T-cell (primary cell): ENCODE measurements around the gene GPR3. TPM values are rescaled to one million over a fixed set of nuclear protein-coding genes. Genes with fewer than 3 reads are reported as not detected.

Experiments used
- ATAC-seq, 4 experiments: fragments of 200-7000 bp in 3 of 4; fragments of 150-1000 bp in 1 of 4; cut with Tn5 transposase; replicated peaks in 1 of 4; 1 replicate in 3 of 4; 2 replicates in 1 of 4; pipeline ENCODE4 v1.10.0; 2021; ENCODE audit warnings: moderate library complexity in 3 of 4, mild to moderate bottlenecking in 2 of 4, moderate number of reproducible peaks in 1 of 4
- CTCF ChIA-PET, 2 donors: fragments of 300-600 bp; sonication (Branson Sonifier 250); formaldehyde crosslinking; loops; one replicate each; lab custom pipeline; 2022; ENCODE audit warnings: antibody characterized with exemption in 2 of 2; lab: Charles Lee
- POLR2A ChIA-PET, 2 donors: fragments of 300-600 bp; sonication (Branson Sonifier 250); formaldehyde crosslinking; loops; one replicate each; lab custom pipeline; 2022; ENCODE audit warnings: antibody characterized with exemption in 2 of 2; lab: Charles Lee
- DNase-seq, 35 experiments: peaks; one replicate each; pipeline versions ENCODE4 v3.0.0 to v3.0.0-alpha.2; 2013 to 2023
- H3K27ac ChIP-seq: one replicate; pipeline ENCODE4 v1.5.1; 2013; ENCODE audit warnings: low read length
- H3K27me3 ChIP-seq, 2 experiments: replicated peaks in 1 of 2; 1 replicate in 1 of 2; 2 replicates in 1 of 2; pipeline versions ENCODE4 v1.6.1 to v1.7.0; 2013; ENCODE audit warnings: low read length in 1 of 2, mixed read lengths in 1 of 2; ENCODE audit not compliant: control insufficient read depth in 2 of 2, insufficient read depth in 2 of 2; ENCODE audit errors: extremely low read depth in 1 of 2
- H3K36me3 ChIP-seq, 2 donors: 1 replicate in 1 of 2; 2 replicates in 1 of 2; pipeline versions ENCODE4 v1.6.1 to v1.7.0; 2013; ENCODE audit warnings: low read length in 1 of 2; ENCODE audit not compliant: control insufficient read depth in 2 of 2, insufficient read depth in 1 of 2; ENCODE audit errors: extremely low read depth in 1 of 2
- H3K4me1 ChIP-seq, 2 experiments: 1 replicate in 1 of 2; 2 replicates in 1 of 2; pipeline versions ENCODE4 v1.6.1 to v1.7.0; 2013; ENCODE audit warnings: low read length in 2 of 2, mixed read lengths in 1 of 2; ENCODE audit not compliant: insufficient read depth in 2 of 2, control insufficient read depth in 1 of 2; ENCODE audit errors: extremely low read depth in 1 of 2
- H3K4me3 ChIP-seq, 2 donors: 1 replicate in 1 of 2; 2 replicates in 1 of 2; pipeline versions ENCODE4 v1.5.1 to v1.7.0; 2013; ENCODE audit warnings: mild to moderate bottlenecking in 2 of 2, low read length in 1 of 2, moderate library complexity in 1 of 2; ENCODE audit not compliant: control insufficient read depth in 1 of 2; ENCODE audit errors: extremely low read depth in 1 of 2
- H3K9me3 ChIP-seq: 2 replicates; pipeline ENCODE4 v1.7.0; 2013
- H3K27ac Mint-ChIP-seq, 2 donors: one replicate each; pipeline ENCODE4 v1.8.0; 2020 to 2021; ENCODE audit warnings: mild to moderate bottlenecking in 2 of 2, mixed read lengths in 2 of 2
- H3K27me3 Mint-ChIP-seq, 2 donors: one replicate each; pipeline ENCODE4 v1.8.0; 2021 to 2022; ENCODE audit warnings: mixed read lengths in 2 of 2
- H3K36me3 Mint-ChIP-seq: one replicate; pipeline ENCODE4 v1.8.0; 2021; ENCODE audit warnings: mixed read lengths
- H3K4me1 Mint-ChIP-seq, 3 donors: one replicate each; pipeline ENCODE4 v1.8.0; 2020 to 2022; ENCODE audit warnings: mixed read lengths in 3 of 3, mild to moderate bottlenecking in 1 of 3
- H3K4me3 Mint-ChIP-seq, 3 donors: one replicate each; pipeline ENCODE4 v1.8.0; 2020 to 2022; ENCODE audit warnings: mild to moderate bottlenecking in 3 of 3, mixed read lengths in 3 of 3, moderate library complexity in 3 of 3
- H3K9me3 Mint-ChIP-seq, 3 donors: one replicate each; pipeline ENCODE4 v1.8.0; 2020 to 2022; ENCODE audit warnings: mixed read lengths in 3 of 3
- WGBS: methylation state at CpG from one replicate; pipeline ENCODE4 v1.1.5; 2013; ENCODE audit warnings: missing lambda C conversion rate; ENCODE audit not compliant: insufficient coverage; 5-methylcytosine and 5-hydroxymethylcytosine counted together
- total RNA-seq, 35 experiments: library from RNA in 6 of 35; stranded (reverse) in 6 of 35; fragments of 120-200 nt in 1 of 35; gene quantifications; one replicate each; pipeline versions ENCODE4 v1.2.1 to v1.2.4 and lab custom pipeline; 2013 to 2026

GPR3 gene
- total RNA-seq, 5 donors from 2014 or later (not counting 1 experiment from before 2014, with no cell fraction given), result 0.21 to 0.35 TPM; not detected in 3

DNA sequence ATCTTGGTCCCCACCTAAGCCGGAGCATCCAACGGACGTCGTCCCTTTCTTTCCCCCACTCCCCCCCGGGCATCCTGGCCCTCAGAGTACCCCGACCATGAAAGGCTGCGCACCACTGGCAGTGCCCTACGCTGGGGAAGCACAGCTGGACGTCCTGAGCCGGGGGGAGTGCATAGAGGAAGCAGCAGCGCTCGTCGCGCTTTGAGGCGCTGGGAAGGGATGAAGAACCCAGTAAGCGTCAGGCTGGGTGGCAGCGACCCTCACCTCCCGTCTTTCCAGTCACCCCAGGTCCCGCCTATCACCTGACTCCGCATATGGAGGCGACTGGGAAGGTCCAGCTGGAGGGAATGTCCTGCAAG lies 31.4 kb upstream of the GPR3 start:
- Histone ChIP-seq H3K4me3 (no peak overlapping the region), H3K36me3 (no peaks in the 10 kb centered on the region), H3K27me3 (no peaks in the 10 kb centered on the region), H3K9me3 (no peaks in the 10 kb centered on the region), H3K27ac (no peak overlapping the region), H3K4me1 (peaks cover 13 to 66% of the 10 kb centered on the region in 2 experiments)
- H3K36me3 Mint-ChIP-seq, result no peaks in the 10 kb centered on the region
- H3K4me1 Mint-ChIP-seq, result peaks cover 46 to 60% (median 52%) of the 10 kb centered on the region in 3 donors
- H3K27me3 Mint-ChIP-seq, result no peaks in the 10 kb centered on the region
- POLR2A ChIA-PET, result interaction anchor here in 1 of 2 donors (0.6 kb wide), 1 partner anchor 897 kb away, joined by 3 read pairs; no protein-coding TSS in a partner anchor
- H3K4me3 Mint-ChIP-seq, result peak overlapping the region; percentile 65 to 75 (median 67)
- H3K9me3 Mint-ChIP-seq, result no peaks in the 10 kb centered on the region
- DNase-seq (no peak), ATAC-seq (no peak)
- H3K27ac Mint-ChIP-seq, result no peak overlapping the region
- WGBS, result 91% methylated on average over 12 of the region's 21 CpGs
- CTCF ChIA-PET, result no interaction called here

DNA sequence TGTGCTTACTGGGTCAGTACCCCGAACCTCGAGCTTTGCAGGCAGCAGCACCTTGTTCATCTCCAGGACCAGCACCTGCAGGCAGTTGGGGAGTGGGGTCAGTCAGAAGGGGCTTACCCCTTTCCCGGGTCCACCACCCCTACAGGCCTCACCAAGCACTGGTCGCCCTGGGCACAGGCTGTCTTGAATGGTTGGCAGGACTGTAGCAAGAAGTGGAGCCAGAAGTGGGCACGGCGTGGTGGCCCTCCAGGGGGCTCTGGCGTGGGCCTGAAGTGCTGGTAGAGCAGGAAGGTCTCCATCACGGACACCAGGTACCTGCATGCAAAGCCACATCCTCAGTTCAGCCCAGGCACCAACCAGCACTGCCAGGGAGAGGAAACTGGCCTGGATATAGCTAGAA lies 30.9 kb upstream of the GPR3 start:
- ATAC-seq, result no peak
- H3K4me1 ChIP-seq, result peaks cover 13 to 62% of the 10 kb centered on the region in 2 experiments
- Mint-ChIP-seq H3K4me3 (peak overlapping the region in 2 of 3 donors; percentile 37 to 75), H3K9me3 (no peaks in the 10 kb centered on the region), H3K27ac (no peak overlapping the region), H3K4me1 (peaks cover 46 to 55% (median 48%) of the 10 kb centered on the region in 3 donors), H3K36me3 (no peaks in the 10 kb centered on the region), H3K27me3 (no peaks in the 10 kb centered on the region)
- no peaks in the 10 kb centered on the region for H3K36me3 ChIP-seq
- ChIA-PET CTCF (interaction anchor here in 1 of 2 donors (1.0 kb wide), 1 partner anchor 33 kb away, joined by 3 read pairs; no protein-coding TSS in a partner anchor), POLR2A (interaction anchor here in 1 of 2 donors (0.6 to 1.1 kb wide), 2 partner anchors 13 to 897 kb away, joined by 3 read pairs; no protein-coding TSS in a partner anchor)
- no peaks in the 10 kb centered on the region for H3K9me3 ChIP-seq
- peaks cover 0 to under 1% of the 10 kb centered on the region in 2 experiments for H3K27me3 ChIP-seq
- H3K27ac ChIP-seq, result no peak overlapping the region
- H3K4me3 ChIP-seq, result no peak overlapping the region
- DNase-seq, result no peak
- 87% methylated on average over 4 of the region's 8 CpGs for WGBS

- POLR2A ChIA-PET, result no interaction called here
- H3K4me1 ChIP-seq, result peaks cover 13 to 47% of the 10 kb centered on the region in 2 experiments
- CTCF ChIA-PET, result no interaction called here
- H3K27me3 ChIP-seq, result peaks cover 0 to 7% of the 10 kb centered on the region in 2 experiments
- Mint-ChIP-seq H3K27ac (peak overlapping the region in 1 of 2 donors; percentile 44), H3K4me1 (peaks cover 44 to 49% (median 46%) of the 10 kb centered on the region in 3 donors), H3K9me3 (no peaks in the 10 kb centered on the region), H3K4me3 (peak overlapping the region in 2 of 3 donors; percentile 6 to 61), H3K27me3 (no peaks in the 10 kb centered on the region), H3K36me3 (no peaks in the 10 kb centered on the region)
- no peak overlapping the region for H3K27ac ChIP-seq
- H3K9me3 ChIP-seq, result no peaks in the 10 kb centered on the region
- no peaks in the 10 kb centered on the region for H3K36me3 ChIP-seq
- H3K4me3 ChIP-seq, result no peak overlapping the region
- DNase-seq (no peak), ATAC-seq (no peak)
- WGBS, result 97% methylated on average over 13 of the region's 26 CpGs
Measured at GRCh38 chr1:27363766-27364695, 28.4 kb upstream of the GPR3 start.

- no peaks in the 10 kb centered on the region for H3K36me3 Mint-ChIP-seq
- CTCF ChIA-PET, result interaction anchor here in 1 of 2 donors (1.0 to 1.8 kb wide), 3 partner anchors 8 to 23 kb away, joined by 3 to 9 read pairs (median 4); no protein-coding TSS in a partner anchor
Measured at GRCh38 chr1:27364696-27365371, 27.6 kb upstream of the GPR3 start.

GRCh38 chr1:27365372-27366112 lies 26.9 kb upstream of the GPR3 start:
- CTCF ChIA-PET, result interaction anchor here (0.6 to 1.8 kb wide), 8 partner anchors 9 to 1144 kb away, joined by 3 to 10 read pairs (median 4); no protein-coding TSS in a partner anchor
- no peaks in the 10 kb centered on the region for H3K27me3 Mint-ChIP-seq
- peak; percentile 37 to 84 (median 70) for DNase-seq
- WGBS, result 3% methylated on average over 30 of the region's 40 CpGs
- peak overlapping the region; percentile 85 to 87 (median 86) for H3K4me3 Mint-ChIP-seq
- H3K27ac ChIP-seq, result no peak overlapping the region
- POLR2A ChIA-PET, result interaction anchor here (0.5 to 0.6 kb wide), 5 partner anchors 14 to 1458 kb away, joined by 3 to 11 read pairs (median 3); no protein-coding TSS in a partner anchor
- peak; percentile 70 to 76 (median 72) for ATAC-seq
- H3K36me3 ChIP-seq, result no peaks in the 10 kb centered on the region
- H3K9me3 ChIP-seq, result no peaks in the 10 kb centered on the region
- no peaks in the 10 kb centered on the region for H3K9me3 Mint-ChIP-seq
- peaks cover 38 to 48% (median 43%) of the 10 kb centered on the region in 3 donors for H3K4me1 Mint-ChIP-seq
- H3K4me1 ChIP-seq, result peaks cover 15 to 41% of the 10 kb centered on the region in 2 experiments
- peak overlapping the region; percentile 53 to 68 for H3K4me3 ChIP-seq
- peaks cover 0 to 11% of the 10 kb centered on the region in 2 experiments for H3K27me3 ChIP-seq
- H3K36me3 Mint-ChIP-seq, result no peaks in the 10 kb centered on the region
- peak overlapping the region; percentile 57 to 82 for H3K27ac Mint-ChIP-seq

More at GRCh38 chr1:27364696-27365371, 27.6 kb upstream of the GPR3 start:
- peak overlapping the region; percentile 14 to 82 for H3K27ac Mint-ChIP-seq
- POLR2A ChIA-PET, result interaction anchor here in 1 of 2 donors (0.5 kb wide), 1 partner anchor 241 kb away, joined by 4 read pairs; no protein-coding TSS in a partner anchor
- Histone ChIP-seq H3K27ac (no peak overlapping the region), H3K4me1 (peaks cover 17 to 47% of the 10 kb centered on the region in 2 experiments), H3K36me3 (no peaks in the 10 kb centered on the region), H3K4me3 (peak overlapping the region in 1 of 2 donors; percentile 53), H3K27me3 (peaks cover 0 to 11% of the 10 kb centered on the region in 2 experiments), H3K9me3 (no peaks in the 10 kb centered on the region)
- no peaks in the 10 kb centered on the region for H3K9me3 Mint-ChIP-seq
- ATAC-seq, result no peak
- H3K27me3 Mint-ChIP-seq, result no peaks in the 10 kb centered on the region
- H3K4me3 Mint-ChIP-seq, result peak overlapping the region; percentile 85 to 87 (median 86)
- H3K4me1 Mint-ChIP-seq, result peaks cover 42 to 49% (median 46%) of the 10 kb centered on the region in 3 donors
- DNase-seq, result no peak
- WGBS, result 83% methylated on average over 8 of the region's 11 CpGs
